A549 (cell line): ENCODE measurements around the gene NSMCE1. TPM values are rescaled to one million over a fixed set of nuclear protein-coding genes. Genes with fewer than 3 reads are reported as not detected.

ENCODE experiments used
- ATAC-seq, 2 experiments: fragments of 200-7000 bp in 1 of 2; fragments of >200 bp in 1 of 2; cut with Nextera tagmentation in 1 of 2; cut with Tn5 transposase in 1 of 2; 3 replicates each; pipeline versions ENCODE4 v1.8.0 to v1.9.1; 2018 to 2020; ENCODE audit warnings: mild to moderate bottlenecking in 1 of 2, moderate library complexity in 1 of 2
- CTCF ChIA-PET: fragments of 300-600 bp; sonication (Branson Sonifier 250); formaldehyde crosslinking; extraction: SDS; loops from one replicate; lab custom pipeline; 2021; ENCODE audit warnings: antibody characterized with exemption, inconsistent platforms; lab: Yijun Ruan, JAX
- POLR2A ChIA-PET: fragments of 350-600 bp; formaldehyde crosslinking; extraction: SDS; loops from one replicate; lab custom pipeline; 2021; ENCODE audit warnings: antibody characterized with exemption, inconsistent platforms; lab: Yijun Ruan, JAX
- DNase-seq, 2 experiments: peaks; one replicate each; pipeline versions ENCODE4 v3.0.0 to v3.0.0-alpha.2; 2011 to 2016; ENCODE audit warnings: low read depth in 1 of 2, low spot score in 1 of 2
- FAIRE-seq: peaks from 2 replicates; lab custom pipeline; 2011; peaks lifted over from hg19 to GRCh38; lab: Jason Lieb, UNC
- H3K27ac ChIP-seq, 2 experiments: fragments of >200 bp; sonication (Bioruptor Twin); formaldehyde crosslinking; 3 replicates each; pipeline ENCODE4 v1.5.1; 2016 to 2017
- H3K4me1 ChIP-seq: fragments of >200 bp; sonication (Bioruptor Twin); formaldehyde crosslinking; 3 replicates; pipeline ENCODE4 v1.6.1; 2016
- H3K4me2 ChIP-seq: fragments of >200 bp; sonication (Bioruptor Twin); formaldehyde crosslinking; 3 replicates; pipeline ENCODE4 v1.6.1; 2016
- H3K4me3 ChIP-seq: fragments of >200 bp; sonication (Bioruptor Twin); formaldehyde crosslinking; 3 replicates; pipeline ENCODE4 v1.5.1; 2016
- H3K9me3 ChIP-seq: fragments of >200 bp; sonication (Bioruptor Twin); formaldehyde crosslinking; 3 replicates; pipeline ENCODE4 v1.6.1; 2016
- BHLHE40 ChIP-seq: IDR thresholded peaks from 2 replicates; pipeline ENCODE4 v1.6.1; 2012; ENCODE audit warnings: low read depth, low read length, inconsistent platforms
- EHF ChIP-seq: fragments of 250-450 bp; sonication (Bioruptor Pico); IDR thresholded peaks from 2 replicates; pipeline ENCODE4 v1.5.0; 2020; ENCODE audit warnings: mild to moderate bottlenecking
- EHMT2 ChIP-seq: fragments of 200-600 bp; sonication (generic); IDR thresholded peaks from 2 replicates; pipeline ENCODE4 v1.6.1; 2016; ENCODE audit warnings: antibody characterized with exemption, low read depth, mild to moderate bottlenecking, moderate library complexity
- EP300 ChIP-seq, 2 experiments: fragments of >200 bp; sonication (Bioruptor Twin); formaldehyde crosslinking; IDR thresholded peaks; 2 replicates in 1 of 2; 3 replicates in 1 of 2; pipeline ENCODE4 v1.6.1; 2016 to 2017
- ESRRA ChIP-seq: fragments of 150-350 bp; IDR thresholded peaks from 2 replicates; pipeline ENCODE4 v1.6.1; 2014; ENCODE audit warnings: mild to moderate bottlenecking, low read length, borderline replicate concordance
- FOSL2 ChIP-seq, 2 experiments: fragments of 450-650 bp in 1 of 2; fragments of >200 bp in 1 of 2; sonication (Bioruptor Twin) in 1 of 2; formaldehyde crosslinking; IDR thresholded peaks; 2 replicates each; pipeline versions ENCODE4 v1.5.0 to v1.6.1; 2016 to 2020; ENCODE audit warnings: mild to moderate bottlenecking in 1 of 2, moderate library complexity in 1 of 2
- HEYL ChIP-seq: fragments of 250-450 bp; sonication (Bioruptor Pico); IDR thresholded peaks from 2 replicates; pipeline ENCODE4 v1.8.0; 2021; ENCODE audit warnings: mild to moderate bottlenecking, moderate library complexity
- HOXB5 ChIP-seq: fragments of 250-450 bp; sonication (Bioruptor Pico); IDR thresholded peaks from 2 replicates; pipeline ENCODE4 v1.5.0; 2020; ENCODE audit warnings: mild to moderate bottlenecking, moderate library complexity
- KDM1A ChIP-seq: fragments of 200-600 bp; sonication (generic); IDR thresholded peaks from 2 replicates; pipeline ENCODE4 v1.6.1; 2016; ENCODE audit warnings: low read depth, mild to moderate bottlenecking
- POLR2A ChIP-seq: IDR thresholded peaks from 2 replicates; pipeline ENCODE4 v1.6.1; 2012; ENCODE audit warnings: mild to moderate bottlenecking, low read length
- RCOR1 ChIP-seq: fragments of 150-350 bp; IDR thresholded peaks from 2 replicates; pipeline ENCODE4 v1.6.1; 2014; ENCODE audit warnings: antibody characterized with exemption, low read length, low read depth
- RFX5 ChIP-seq: fragments of 450-650 bp; IDR thresholded peaks from 2 replicates; pipeline ENCODE4 v1.7.1; 2014; ENCODE audit warnings: antibody characterized with exemption, mild to moderate bottlenecking, moderate library complexity
- RNF2 ChIP-seq: fragments of 200-600 bp; sonication (generic); IDR thresholded peaks from 2 replicates; pipeline ENCODE4 v1.6.1; 2016; ENCODE audit warnings: low read depth, mild to moderate bottlenecking, antibody characterized with exemption, moderate library complexity, borderline replicate concordance
- ZFP36 ChIP-seq: fragments of 450-650 bp; IDR thresholded peaks from 2 replicates; pipeline ENCODE4 v1.6.1; 2014; ENCODE audit warnings: borderline replicate concordance; ENCODE audit not compliant: partially characterized antibody
- ZSCAN20 ChIP-seq: fragments of 250-450 bp; sonication (Bioruptor Pico); IDR thresholded peaks from 2 replicates; pipeline ENCODE4 v1.8.0; 2022; ENCODE audit warnings: mild to moderate bottlenecking, moderate library complexity
- WGBS: methylation state at CpG from one replicate; pipeline ENCODE4 v1.1.6; 2017; ENCODE audit errors: missing lambda C conversion rate; 5-methylcytosine and 5-hydroxymethylcytosine counted together
- polyA plus RNA-seq, 4 experiments: library from polyadenylated mRNA; depleted of rRNA in 3 of 4; stranded (reverse); fragments of >200 nt; fragmentation: RNase III in 1 of 4; extraction: RNeasy Plus Mini Kit Qiagen cat#74134 plus additional on column Dnase treatment in 1 of 4; gene quantifications; 2 replicates in 3 of 4; 3 replicates in 1 of 4; pipeline ENCODE4 v1.2.3, GENCODE V29; 2011 to 2017
- TF ChIP-seq, protein P1 (sequence below): fragments of 450-650 bp; IDR thresholded peaks from 2 replicates; pipeline ENCODE4 v1.6.1; 2014; ENCODE audit warnings: antibody characterized with exemption
- TF ChIP-seq, protein P2 (sequence below): fragments of 250-450 bp; sonication (Bioruptor Pico); IDR thresholded peaks from 2 replicates; pipeline ENCODE4 v1.5.0; 2021; ENCODE audit warnings: mild to moderate bottlenecking, moderate library complexity, borderline replicate concordance
- TF ChIP-seq, protein P3 (sequence below): fragments of >200 bp; sonication (Bioruptor Twin); formaldehyde crosslinking; IDR thresholded peaks from 3 replicates; pipeline ENCODE4 v1.5.1; 2016

NSMCE1 gene
- polyA plus RNA-seq, 2 of the 4 experiments (the other 2 are of a cell fraction), result 32.0 to 59.9 TPM

DNA sequence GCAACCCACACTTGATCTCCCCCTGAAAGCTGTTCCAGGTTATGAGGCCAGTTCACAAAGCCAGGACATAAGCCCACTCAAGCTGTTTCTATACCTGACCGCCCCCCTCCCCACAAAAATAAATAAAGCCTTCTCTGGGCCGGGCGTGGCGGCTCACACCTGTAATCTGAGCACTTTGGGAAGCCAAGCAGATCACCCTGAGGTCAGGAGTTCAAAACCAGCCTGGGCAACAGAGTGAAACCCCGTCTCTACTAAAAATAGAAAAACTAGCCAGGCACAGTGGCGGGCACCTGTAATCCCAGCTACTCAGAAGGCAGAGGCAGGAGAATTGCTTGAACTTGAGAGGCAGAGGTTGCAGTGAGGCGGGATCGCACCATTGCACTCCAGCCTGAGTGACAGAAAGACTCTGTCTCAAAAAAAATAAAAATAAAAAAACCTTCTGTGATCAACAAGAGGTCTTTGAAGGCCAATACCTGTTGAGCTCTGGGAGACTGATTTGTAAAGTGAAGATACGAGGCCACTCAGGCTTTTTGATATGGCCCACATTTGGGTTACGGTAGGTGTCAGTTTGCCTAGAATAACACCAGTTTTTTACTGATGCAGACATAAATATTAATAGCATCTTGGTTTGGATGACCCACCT, 63.0 kb downstream of the NSMCE1 start:
- POLR2A ChIA-PET, result no interaction called here
- ATAC-seq (no peak), DNase-seq (no peak), FAIRE-seq (no peak)
- Histone ChIP-seq H3K4me2 (no peak overlapping the region), H3K4me3 (no peak overlapping the region), H3K27ac (no peak overlapping the region), H3K9me3 (no peaks in the 10 kb centered on the region), H3K4me1 (peaks cover 10% of the 10 kb centered on the region; the same call in 2 of the 3 replicates)
- CTCF ChIA-PET, result interaction anchor here (0.7 to 4.0 kb wide), 5 partner anchors 10 to 162 kb away, joined by 3 to 20 read pairs (median 5); no protein-coding TSS in a partner anchor
- WGBS, result 94% methylated on average over 10 of the region's 10 CpGs
- TF ChIP-seq FOSL2 (IDR thresholded peaks at IDR 0.05) (no peak), FOSL2 (CRISPR knock-in tag; IDR thresholded peaks at IDR 0.05) (no peak), EHF (CRISPR knock-in tag) (no peak), EP300 (IDR thresholded peaks at IDR 0.05) (no peak), POLR2A (no peak), RFX5 (no peak), EHMT2 (no peak), BHLHE40 (no peak), HEYL (CRISPR knock-in tag) (no peak), RCOR1 (no peak), HOXB5 (CRISPR knock-in tag) (no peak), KDM1A (no peak), ZSCAN20 (CRISPR knock-in tag) (no peak), ZFP36 (no peak), ESRRA (no peak)
- TF ChIP-seq, protein P1, sequence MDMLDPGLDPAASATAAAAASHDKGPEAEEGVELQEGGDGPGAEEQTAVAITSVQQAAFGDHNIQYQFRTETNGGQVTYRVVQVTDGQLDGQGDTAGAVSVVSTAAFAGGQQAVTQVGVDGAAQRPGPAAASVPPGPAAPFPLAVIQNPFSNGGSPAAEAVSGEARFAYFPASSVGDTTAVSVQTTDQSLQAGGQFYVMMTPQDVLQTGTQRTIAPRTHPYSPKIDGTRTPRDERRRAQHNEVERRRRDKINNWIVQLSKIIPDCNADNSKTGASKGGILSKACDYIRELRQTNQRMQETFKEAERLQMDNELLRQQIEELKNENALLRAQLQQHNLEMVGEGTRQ, result no peak
- TF ChIP-seq, protein P2, sequence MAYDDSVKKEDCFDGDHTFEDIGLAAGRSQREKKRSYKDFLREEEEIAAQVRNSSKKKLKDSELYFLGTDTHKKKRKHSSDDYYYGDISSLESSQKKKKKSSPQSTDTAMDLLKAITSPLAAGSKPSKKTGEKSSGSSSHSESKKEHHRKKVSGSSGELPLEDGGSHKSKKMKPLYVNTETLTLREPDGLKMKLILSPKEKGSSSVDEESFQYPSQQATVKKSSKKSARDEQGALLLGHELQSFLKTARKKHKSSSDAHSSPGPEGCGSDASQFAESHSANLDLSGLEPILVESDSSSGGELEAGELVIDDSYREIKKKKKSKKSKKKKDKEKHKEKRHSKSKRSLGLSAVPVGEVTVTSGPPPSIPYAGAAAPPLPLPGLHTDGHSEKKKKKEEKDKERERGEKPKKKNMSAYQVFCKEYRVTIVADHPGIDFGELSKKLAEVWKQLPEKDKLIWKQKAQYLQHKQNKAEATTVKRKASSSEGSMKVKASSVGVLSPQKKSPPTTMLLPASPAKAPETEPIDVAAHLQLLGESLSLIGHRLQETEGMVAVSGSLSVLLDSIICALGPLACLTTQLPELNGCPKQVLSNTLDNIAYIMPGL (CRISPR knock-in tag), result no peak
- TF ChIP-seq, protein P3, sequence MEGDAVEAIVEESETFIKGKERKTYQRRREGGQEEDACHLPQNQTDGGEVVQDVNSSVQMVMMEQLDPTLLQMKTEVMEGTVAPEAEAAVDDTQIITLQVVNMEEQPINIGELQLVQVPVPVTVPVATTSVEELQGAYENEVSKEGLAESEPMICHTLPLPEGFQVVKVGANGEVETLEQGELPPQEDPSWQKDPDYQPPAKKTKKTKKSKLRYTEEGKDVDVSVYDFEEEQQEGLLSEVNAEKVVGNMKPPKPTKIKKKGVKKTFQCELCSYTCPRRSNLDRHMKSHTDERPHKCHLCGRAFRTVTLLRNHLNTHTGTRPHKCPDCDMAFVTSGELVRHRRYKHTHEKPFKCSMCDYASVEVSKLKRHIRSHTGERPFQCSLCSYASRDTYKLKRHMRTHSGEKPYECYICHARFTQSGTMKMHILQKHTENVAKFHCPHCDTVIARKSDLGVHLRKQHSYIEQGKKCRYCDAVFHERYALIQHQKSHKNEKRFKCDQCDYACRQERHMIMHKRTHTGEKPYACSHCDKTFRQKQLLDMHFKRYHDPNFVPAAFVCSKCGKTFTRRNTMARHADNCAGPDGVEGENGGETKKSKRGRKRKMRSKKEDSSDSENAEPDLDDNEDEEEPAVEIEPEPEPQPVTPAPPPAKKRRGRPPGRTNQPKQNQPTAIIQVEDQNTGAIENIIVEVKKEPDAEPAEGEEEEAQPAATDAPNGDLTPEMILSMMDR, result no peak

DNA sequence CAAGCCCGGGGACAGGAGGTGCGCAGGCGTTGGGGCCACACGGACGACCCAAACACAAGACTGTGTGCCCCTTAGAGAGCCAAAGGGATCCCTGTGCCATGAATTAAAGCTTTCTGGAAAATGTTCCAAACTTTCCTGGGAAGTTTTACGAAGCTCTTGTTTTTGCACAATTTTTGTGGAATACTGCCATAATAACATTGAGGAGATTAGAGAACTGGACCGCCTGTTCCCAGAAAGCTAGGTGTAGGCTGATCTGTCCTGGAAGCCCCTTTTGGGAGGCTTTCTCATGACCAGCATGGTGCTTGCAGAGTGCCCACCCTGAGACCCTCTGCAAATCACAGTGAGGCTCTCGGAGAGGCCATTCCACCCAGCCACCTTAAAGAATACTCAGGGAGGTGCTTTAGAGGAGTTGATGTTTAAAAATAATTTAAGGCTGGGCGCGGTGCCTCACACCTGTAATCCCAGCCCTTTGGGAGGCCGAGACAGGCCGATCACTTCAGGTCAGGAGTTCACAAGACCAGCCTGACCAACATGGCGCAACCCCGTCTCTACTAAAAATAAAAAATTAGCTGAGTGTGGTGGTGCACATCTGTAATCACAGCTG, 64.2 kb downstream of the NSMCE1 start:
- Histone ChIP-seq H3K27ac (peak overlapping the region; percentile 89 to 95), H3K4me3 (peak overlapping the region; percentile 59), H3K9me3 (no peaks in the 10 kb centered on the region)
- CTCF ChIA-PET, result interaction anchor here (0.6 to 4.0 kb wide), 8 partner anchors 10 to 164 kb away, joined by 3 to 20 read pairs (median 4); no protein-coding TSS in a partner anchor
- 68% methylated on average over 14 of the region's 14 CpGs for WGBS
- no peak for TF ChIP-seq RNF2
- TF ChIP-seq, all 56 proteins: peak for 0
- DNase-seq, result no peak
- Histone ChIP-seq H3K4me1 (peaks cover 10% of the 10 kb centered on the region; the same call in 2 of the 3 replicates), H3K4me2 (peak overlapping the region; percentile 89)
- ATAC-seq, result no peak; a peak in 2 of 6 replicates
- no peak for FAIRE-seq
- POLR2A ChIA-PET, result interaction anchor here (0.6 to 1.9 kb wide), 28 partner anchors 8 to 346 kb away, joined by 3 to 14 read pairs (median 4); partner anchors contain the start of gene KATNIP
